Stimulated activated CD4-positive, alpha-beta T cell treated with anti-CD3 and anti-CD28 coated beads, Interleukin-4, amount 100 ng/mL, for 24 hours (primary cell): ENCODE data around the gene CCDC175.

ENCODE experiments used
- DNase-seq: peaks from one replicate; pipeline ENCODE4 v3.0.0-alpha.2; 2020

Gene CCDC175

GRCh38 chr14:59481871-59482540 lies 94.6 kb downstream of the CCDC175 start:
- DNase-seq = no peak

DNA sequence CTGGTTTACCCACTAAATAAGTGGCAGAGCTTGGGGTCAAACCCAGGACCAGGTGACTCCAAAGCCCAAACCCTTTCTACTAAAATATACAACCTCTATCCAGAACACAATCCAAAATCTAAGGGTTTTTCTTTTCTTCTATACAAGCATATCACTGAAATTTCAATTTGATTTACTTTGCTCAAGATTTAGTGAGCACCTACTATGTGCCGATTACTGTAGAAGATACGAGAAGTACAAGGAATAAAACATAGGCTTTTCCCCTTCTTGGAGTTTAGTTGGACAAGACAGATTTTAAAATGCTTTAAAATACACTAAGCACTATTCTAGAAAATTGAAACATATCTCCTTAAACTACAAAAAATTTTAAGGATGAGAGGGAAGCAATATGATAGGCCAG lies 95.2 kb downstream of the CCDC175 start:
- no peak for DNase-seq

GRCh38 chr14:59480166-59480565 lies 96.4 kb downstream of the CCDC175 start:
- no peak for DNase-seq

GRCh38 chr14:59478540-59478939 lies 98.1 kb downstream of the CCDC175 start:
- no peak for DNase-seq

DNA sequence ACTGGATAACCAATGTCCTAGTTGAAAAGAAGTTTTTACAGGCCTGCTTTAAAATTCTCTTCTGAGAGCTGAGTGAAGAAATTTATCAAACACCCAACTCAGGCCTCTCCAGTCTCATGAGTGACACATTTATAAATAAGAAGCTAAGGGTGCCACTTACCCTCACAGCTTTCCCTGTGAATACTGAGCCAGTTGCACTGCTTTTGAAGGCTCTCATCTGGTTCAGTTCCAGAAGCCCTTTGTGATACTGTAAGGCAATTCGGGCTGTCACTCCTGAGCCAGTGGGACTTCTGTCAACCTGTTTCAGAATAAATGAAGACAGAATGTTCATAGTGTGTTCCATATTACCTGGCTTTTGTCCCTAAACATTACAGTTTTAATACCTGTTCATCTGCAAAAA lies 100.9 kb downstream of the CCDC175 start:
- DNase-seq = no peak

GRCh38 chr14:59474172-59474571 lies 102.4 kb downstream of the CCDC175 start:
- no peak for DNase-seq

DNA sequence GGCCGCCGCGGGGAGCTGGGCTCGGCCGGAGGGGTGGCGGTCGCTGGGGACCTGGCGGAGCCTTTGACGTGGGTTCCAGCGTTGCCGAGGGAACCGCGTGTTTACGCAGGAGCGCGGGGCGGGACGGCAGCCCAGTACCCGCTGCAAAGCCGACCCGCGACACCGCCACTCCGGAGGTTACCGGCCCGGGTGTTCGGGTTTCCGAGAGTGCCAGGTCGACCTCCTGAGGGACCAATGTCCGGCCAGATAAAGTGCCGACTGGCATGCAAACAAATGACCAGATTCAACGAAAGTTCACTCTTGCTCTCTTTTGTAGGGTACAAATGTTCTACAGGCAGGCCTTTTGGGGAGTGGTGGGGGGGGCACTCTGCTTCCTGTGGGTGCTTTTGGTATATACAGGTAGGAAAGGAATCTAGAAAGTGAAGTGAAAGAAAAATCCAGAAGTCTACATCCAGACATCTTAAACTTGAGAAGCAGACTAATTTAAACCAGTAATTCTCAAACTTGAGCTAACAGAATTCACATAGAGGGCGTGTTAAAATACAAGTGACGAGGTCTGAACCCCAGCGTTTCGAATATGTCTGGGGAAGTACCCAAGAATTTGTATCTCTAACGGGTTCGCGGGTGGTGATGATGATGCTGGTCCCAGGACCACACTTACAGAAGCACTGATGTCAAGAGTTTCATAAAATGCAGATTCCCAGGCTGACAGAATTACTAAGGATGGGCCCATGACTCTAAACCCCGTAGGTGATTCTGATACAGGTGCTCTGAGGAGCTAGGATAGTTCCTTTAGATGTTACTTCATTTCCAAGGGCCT lies 111.1 kb downstream of the CCDC175 start, which contains the start of gene GPR135:
Gene GPR135, minus strand, starts transcription at position 65 of the 820 bp plus-strand sequence. CDS start 154 bp downstream, outside the sequence.
- no peak for DNase-seq

GRCh38 chr14:59464486-59465315 lies 111.9 kb downstream of the CCDC175 start:
- peak; percentile 47 for DNase-seq

- peak; percentile 39 for DNase-seq
These were observed 112.7 kb downstream of the CCDC175 start for GRCh38 chr14:59463787-59464485.

GRCh38 chr14:59461891-59462290 lies 114.7 kb downstream of the CCDC175 start:
- no peak for DNase-seq

DNA sequence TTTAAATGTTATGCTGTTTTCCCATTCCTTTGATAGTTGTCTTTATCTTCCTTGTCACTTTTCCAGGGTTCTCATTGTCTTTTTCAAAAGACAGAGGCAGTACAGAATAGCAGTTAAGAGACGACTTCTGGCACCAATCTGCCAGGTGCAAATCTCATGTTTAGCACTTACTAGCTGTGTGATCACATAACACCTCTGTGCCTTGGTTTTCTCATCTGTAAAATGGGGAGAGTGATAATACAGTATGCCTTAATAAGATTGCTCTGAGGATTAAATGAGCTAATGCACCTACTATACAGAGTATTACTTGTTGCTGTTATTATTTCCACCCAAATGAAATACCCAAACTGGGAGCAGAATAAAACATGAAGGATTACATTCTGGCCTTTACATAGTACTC lies 116.2 kb downstream of the CCDC175 start:
- no peak for DNase-seq

DNA sequence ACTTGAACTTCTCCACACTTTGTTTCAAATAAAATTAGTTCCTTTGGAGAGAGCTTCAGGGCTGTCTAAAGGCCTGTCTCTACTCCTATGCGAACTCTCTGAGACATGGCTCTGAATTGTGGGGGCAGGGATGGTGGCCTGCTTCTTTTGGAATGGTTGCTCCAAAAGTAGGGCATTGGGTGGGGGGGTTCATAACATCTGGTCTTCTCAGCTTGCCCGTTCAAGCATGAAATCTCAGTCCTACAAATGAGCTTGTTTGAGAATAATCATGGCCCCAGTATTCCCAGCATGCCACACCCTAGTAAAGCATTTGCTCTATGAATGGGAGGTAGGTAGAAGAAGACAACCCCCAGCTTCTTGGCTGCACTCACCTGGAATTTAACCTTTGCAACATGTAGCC lies 118.1 kb downstream of the CCDC175 start:
- no peak for DNase-seq

DNA sequence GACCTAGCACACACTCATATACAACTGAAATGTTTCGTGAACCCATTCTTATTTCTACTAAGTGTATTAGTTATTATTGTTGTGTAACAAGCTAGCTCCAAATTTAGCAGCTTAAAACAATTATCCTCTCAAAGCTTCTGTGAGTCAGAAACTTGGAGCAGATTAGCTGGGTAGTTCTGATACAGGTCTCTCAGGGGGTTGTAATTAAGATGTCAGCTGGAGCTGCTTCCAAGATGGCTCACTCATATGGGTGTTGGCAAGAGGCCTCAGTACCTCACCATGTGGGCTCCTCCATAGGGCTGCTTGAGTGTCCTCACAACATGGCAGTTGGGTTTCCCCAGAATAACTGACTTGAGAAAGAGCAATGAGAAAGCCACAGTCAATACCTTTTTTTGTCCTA lies 121.2 kb downstream of the CCDC175 start:
- no peak for DNase-seq
